CD8-positive, alpha-beta memory T cell (primary cell): Measurements from ENCODE around the gene SH3BP1. TPM values are rescaled to one million over a fixed set of nuclear protein-coding genes. Genes with fewer than 3 reads are reported as not detected.

Experiments used
- CTCF ChIA-PET: fragments of 350-600 bp; sonication (Branson Sonifier 250); formaldehyde crosslinking; loops from one replicate; lab custom pipeline; 2021; ENCODE audit warnings: antibody characterized with exemption; lab: Charles Lee
- POLR2A ChIA-PET: fragments of 350-600 bp; sonication (Branson Sonifier 250); formaldehyde crosslinking; loops from one replicate; lab custom pipeline; 2021; ENCODE audit warnings: antibody characterized with exemption; lab: Charles Lee
- DNase-seq, 5 donors: peaks; one replicate each; pipeline versions ENCODE4 v3.0.0 to v3.0.0-alpha.2; 2020 to 2022; ENCODE audit warnings: mixed read lengths in 1 of 5
- H3K27ac ChIP-seq: one replicate; pipeline ENCODE4 v1.7.0; 2013; ENCODE audit warnings: low read depth, mild to moderate bottlenecking, low read length, moderate library complexity
- H3K27me3 ChIP-seq: 2 replicates; pipeline ENCODE4 v1.7.0; 2013; ENCODE audit warnings: low read length, mild to moderate bottlenecking; ENCODE audit not compliant: insufficient read depth, poor library complexity, severe bottlenecking
- H3K36me3 ChIP-seq: 2 replicates; pipeline ENCODE4 v1.7.0; 2013; ENCODE audit warnings: mild to moderate bottlenecking, low read length, moderate library complexity; ENCODE audit not compliant: insufficient read depth
- H3K4me1 ChIP-seq: 2 replicates; pipeline ENCODE4 v1.7.0; 2013; ENCODE audit warnings: mild to moderate bottlenecking, low read length, moderate library complexity; ENCODE audit not compliant: insufficient read depth
- H3K4me3 ChIP-seq: 2 replicates; pipeline ENCODE4 v1.7.0; 2013; ENCODE audit warnings: mild to moderate bottlenecking, low read length
- H3K9me3 ChIP-seq: 2 replicates; pipeline ENCODE4 v1.7.0; 2013; ENCODE audit warnings: mild to moderate bottlenecking, low read length
- H3K27ac Mint-ChIP-seq, 8 donors: one replicate each; pipeline ENCODE4 v1.8.0; 2020 to 2021; ENCODE audit warnings: mixed read lengths in 8 of 8, mild to moderate bottlenecking in 6 of 8, inconsistent platforms in 3 of 8, moderate library complexity in 3 of 8
- H3K27me3 Mint-ChIP-seq, 2 donors: one replicate each; pipeline ENCODE4 v1.8.0; 2020 to 2021; ENCODE audit warnings: mixed read lengths in 2 of 2, mild to moderate bottlenecking in 1 of 2, moderate library complexity in 1 of 2
- H3K36me3 Mint-ChIP-seq, 3 donors: one replicate each; pipeline ENCODE4 v1.8.0; 2020 to 2021; ENCODE audit warnings: mixed read lengths in 3 of 3, inconsistent platforms in 1 of 3, mild to moderate bottlenecking in 1 of 3
- H3K4me1 Mint-ChIP-seq, 3 donors: one replicate each; pipeline ENCODE4 v1.8.0; 2020 to 2021; ENCODE audit warnings: mixed read lengths in 3 of 3, inconsistent platforms in 1 of 3, mild to moderate bottlenecking in 1 of 3
- H3K4me3 Mint-ChIP-seq, 7 donors: one replicate each; pipeline ENCODE4 v1.8.0; 2020 to 2021; ENCODE audit warnings: mixed read lengths in 7 of 7, mild to moderate bottlenecking in 6 of 7, moderate library complexity in 4 of 7, inconsistent platforms in 2 of 7
- H3K9me3 Mint-ChIP-seq, 5 donors: one replicate each; pipeline ENCODE4 v1.8.0; 2020 to 2022; ENCODE audit warnings: mixed read lengths in 5 of 5, mild to moderate bottlenecking in 3 of 5, moderate library complexity in 2 of 5, inconsistent platforms in 1 of 5
- polyA plus RNA-seq: library from polyadenylated mRNA; unstranded; fragments of 300-500 nt; fragmentation: Illumina TruSeq; gene quantifications from one replicate; pipeline ENCODE4 v1.2.3, GENCODE V29; 2021
- total RNA-seq, 2 experiments: library from RNA; stranded (reverse); gene quantifications; one replicate each; pipeline ENCODE4 v1.2.3, GENCODE V29; 2021

Gene SH3BP1
- total and polyA plus RNA-seq, 3 experiments from 2014 or later: 32.3 to 94.6 (median 93.1) TPM

DNA sequence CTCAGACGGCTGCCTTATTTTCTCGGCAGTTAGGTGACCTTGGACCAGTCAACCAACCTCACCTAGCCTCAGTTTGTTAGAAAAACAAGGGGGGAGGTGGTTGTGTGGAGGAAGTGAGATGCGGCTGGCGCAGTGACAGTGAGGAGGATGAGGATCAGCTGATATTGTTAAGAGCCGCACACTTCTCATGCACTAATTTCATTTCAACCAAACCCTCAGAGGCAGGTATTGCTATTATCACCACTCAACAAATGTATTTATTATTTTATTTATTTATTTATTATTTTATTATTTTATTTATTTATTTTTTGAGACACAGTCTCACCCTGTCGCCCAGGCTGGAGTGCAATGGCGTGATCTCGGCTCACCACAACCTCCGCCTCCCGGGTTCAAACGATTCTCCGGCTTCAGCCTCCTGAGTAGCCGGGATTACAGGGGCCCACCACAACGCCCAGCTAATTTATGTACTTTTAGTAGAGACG is 38.1 kb downstream of the SH3BP1 start:
- H3K27me3 ChIP-seq: no peaks in the 10 kb centered on the region
- DNase-seq: no peak
- no peaks in the 10 kb centered on the region for H3K9me3 ChIP-seq
- H3K9me3 Mint-ChIP-seq: no peaks in the 10 kb centered on the region
- peak overlapping the region; percentile 68 for H3K4me3 ChIP-seq
- peaks cover 38% of the 10 kb centered on the region for H3K4me1 ChIP-seq
- H3K27me3 Mint-ChIP-seq: no peaks in the 10 kb centered on the region
- H3K27ac ChIP-seq: peak overlapping the region; percentile 83
- H3K4me3 Mint-ChIP-seq: peak overlapping the region; percentile 85 to 97 (median 89)
- peak overlapping the region; percentile 93 to 100 (median 99) for H3K27ac Mint-ChIP-seq
- no peaks in the 10 kb centered on the region for H3K36me3 ChIP-seq
- POLR2A ChIA-PET: interaction anchor here (0.6 to 4.7 kb wide), 11 partner anchors 8 to 901 kb away, joined by 3 to 59 read pairs (median 5); partner anchors contain the start of genes GGA1, IFT27, NOL12 and PDXP
- H3K36me3 Mint-ChIP-seq: peaks cover 0 to 16% (median 4%) of the 10 kb centered on the region in 3 donors
- H3K4me1 Mint-ChIP-seq: peaks cover 39 to 63% (median 39%) of the 10 kb centered on the region in 3 donors
- CTCF ChIA-PET: interaction anchor here (0.6 to 16.7 kb wide), 6 partner anchors 9 to 70 kb away, joined by 3 to 375 read pairs (median 22); partner anchors contain the start of genes GGA1, NOL12, PDXP and SH3BP1

DNA sequence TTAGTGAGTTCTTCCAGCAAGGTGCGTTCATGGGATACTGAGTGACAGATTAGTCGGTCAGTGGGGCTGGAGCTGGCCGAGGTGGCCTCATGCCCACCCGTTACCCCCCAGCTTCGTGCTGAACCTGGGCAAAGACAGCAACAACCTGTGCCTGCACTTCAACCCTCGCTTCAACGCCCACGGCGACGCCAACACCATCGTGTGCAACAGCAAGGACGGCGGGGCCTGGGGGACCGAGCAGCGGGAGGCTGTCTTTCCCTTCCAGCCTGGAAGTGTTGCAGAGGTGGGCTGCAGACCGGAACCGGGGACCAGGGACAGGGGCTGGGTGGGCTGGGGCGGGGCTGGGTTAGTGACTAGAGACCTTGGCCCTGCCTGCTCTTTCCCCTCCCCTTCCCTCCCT is 38.9 kb downstream of the SH3BP1 start:
- DNase-seq: no peak
- peak overlapping the region in 6 of 8 donors; percentile 82 to 99 (median 96) for H3K27ac Mint-ChIP-seq
- H3K9me3 ChIP-seq: no peaks in the 10 kb centered on the region
- no peak overlapping the region for H3K27ac ChIP-seq
- CTCF ChIA-PET: interaction anchor here (5.6 to 16.7 kb wide), 4 partner anchors 16 to 70 kb away, joined by 38 to 375 read pairs (median 68); partner anchors contain the start of genes GGA1, PDXP and SH3BP1
- H3K36me3 ChIP-seq: no peaks in the 10 kb centered on the region
- H3K27me3 Mint-ChIP-seq: no peaks in the 10 kb centered on the region
- H3K4me3 ChIP-seq: no peak overlapping the region
- peaks cover 37 to 54% (median 38%) of the 10 kb centered on the region in 3 donors for H3K4me1 Mint-ChIP-seq
- H3K4me1 ChIP-seq: peaks cover 31% of the 10 kb centered on the region
- no peaks in the 10 kb centered on the region for H3K9me3 Mint-ChIP-seq
- POLR2A ChIA-PET: interaction anchor here (1.6 to 4.7 kb wide), 4 partner anchors 20 to 53 kb away, joined by 5 to 59 read pairs (median 8); partner anchors contain the start of gene PDXP
- H3K27me3 ChIP-seq: no peaks in the 10 kb centered on the region
- H3K4me3 Mint-ChIP-seq: no peak overlapping the region
- peaks cover 0 to 16% (median 4%) of the 10 kb centered on the region in 3 donors for H3K36me3 Mint-ChIP-seq

DNA sequence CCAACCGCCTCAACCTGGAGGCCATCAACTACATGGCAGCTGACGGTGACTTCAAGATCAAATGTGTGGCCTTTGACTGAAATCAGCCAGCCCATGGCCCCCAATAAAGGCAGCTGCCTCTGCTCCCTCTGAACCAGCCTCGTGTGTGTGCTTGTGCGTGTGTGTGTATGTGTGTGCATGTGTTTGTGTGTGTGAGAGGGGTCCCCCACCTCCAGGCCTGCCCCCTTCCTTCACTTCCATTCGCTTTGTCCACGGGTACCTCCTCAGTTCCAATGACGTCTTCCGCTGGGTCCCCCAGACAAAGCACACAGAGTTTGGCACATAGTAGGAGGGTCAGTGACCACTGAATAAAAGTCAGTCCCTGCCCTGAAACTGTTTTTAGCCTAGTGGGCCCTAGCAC is 40.2 kb downstream of the SH3BP1 start:
- peaks cover 28 to 43% (median 31%) of the 10 kb centered on the region in 3 donors for H3K4me1 Mint-ChIP-seq
- no peaks in the 10 kb centered on the region for H3K36me3 ChIP-seq
- peak overlapping the region in 5 of 8 donors; percentile 43 to 80 (median 44) for H3K27ac Mint-ChIP-seq
- no peak overlapping the region for H3K27ac ChIP-seq
- H3K4me3 ChIP-seq: no peak overlapping the region
- peaks cover 0 to 16% (median 4%) of the 10 kb centered on the region in 3 donors for H3K36me3 Mint-ChIP-seq
- no peaks in the 10 kb centered on the region for H3K9me3 ChIP-seq
- peaks cover 26% of the 10 kb centered on the region for H3K4me1 ChIP-seq
- H3K4me3 Mint-ChIP-seq: peak overlapping the region in 2 of 7 donors; percentile 41 to 68
- H3K27me3 Mint-ChIP-seq: no peaks in the 10 kb centered on the region
- ChIA-PET POLR2A (interaction anchor here (1.2 kb wide), 1 partner anchor 21 kb away, joined by 3 read pairs; the partner anchor contains the start of gene PDXP), CTCF (interaction anchor here (0.7 to 16.7 kb wide), 7 partner anchors 8 to 72 kb away, joined by 3 to 375 read pairs (median 38); partner anchors contain the start of genes GGA1, PDXP and SH3BP1)
- H3K9me3 Mint-ChIP-seq: no peaks in the 10 kb centered on the region
- DNase-seq: no peak
- no peaks in the 10 kb centered on the region for H3K27me3 ChIP-seq

DNA sequence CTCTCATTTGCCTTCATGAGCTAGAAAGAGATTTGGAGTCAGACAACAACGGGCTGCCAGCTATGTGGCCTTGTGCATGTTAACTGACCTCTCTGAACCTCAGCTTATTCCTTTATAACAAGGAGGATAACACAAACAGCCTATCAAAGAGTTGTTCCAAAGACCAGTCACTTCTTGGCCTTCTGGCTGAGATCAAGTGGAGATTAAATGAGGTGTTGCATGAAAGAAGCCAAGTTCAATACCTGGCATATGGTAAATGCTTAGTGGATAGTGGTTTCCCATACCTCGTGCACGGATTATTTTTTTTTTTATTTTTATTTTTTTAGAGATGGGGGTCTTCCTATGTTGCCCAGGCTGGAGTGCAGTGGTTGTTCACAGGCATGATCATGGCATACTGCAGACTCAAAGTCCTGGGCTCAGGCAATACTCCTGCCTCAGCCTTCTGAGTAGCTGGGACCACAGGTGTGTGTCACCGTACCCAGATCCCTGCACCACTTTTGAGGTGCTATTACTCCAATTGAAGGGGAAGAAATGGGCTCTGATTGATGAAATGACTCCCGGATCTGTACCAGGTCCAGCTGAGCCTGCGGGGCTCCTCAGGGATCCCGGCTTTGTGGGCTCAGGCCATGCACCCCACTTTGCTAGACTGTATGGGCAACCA is 40.9 kb downstream of the SH3BP1 start:
- H3K27me3 Mint-ChIP-seq: no peaks in the 10 kb centered on the region
- peak overlapping the region in 3 of 8 donors; percentile 44 to 66 (median 57) for H3K27ac Mint-ChIP-seq

DNA sequence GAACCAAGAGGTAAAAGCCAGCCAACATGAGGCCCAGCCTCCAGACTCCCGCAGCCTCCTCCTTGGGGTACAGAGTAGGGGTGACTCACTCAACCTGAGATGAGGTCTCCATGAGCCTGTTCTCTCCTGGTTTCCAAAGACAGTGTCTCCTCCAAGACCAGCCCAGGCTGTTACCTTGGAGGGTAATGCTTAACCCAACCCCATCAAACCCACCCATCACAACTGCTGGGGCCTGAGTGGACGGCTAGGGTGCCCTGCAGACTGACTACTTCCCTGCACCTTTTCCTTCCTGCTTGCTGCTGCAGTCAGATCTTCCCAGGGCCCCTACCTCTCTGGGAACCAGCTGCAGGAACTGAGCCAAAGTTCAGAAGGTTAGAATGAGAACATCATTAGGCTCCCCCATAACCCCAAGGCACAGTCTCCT is 41.5 kb downstream of the SH3BP1 start:
- H3K27me3 ChIP-seq: no peaks in the 10 kb centered on the region
- H3K4me1 Mint-ChIP-seq: peaks cover 22 to 36% (median 32%) of the 10 kb centered on the region in 3 donors
- peaks cover 18% of the 10 kb centered on the region for H3K4me1 ChIP-seq
- peak overlapping the region in 1 of 7 donors; percentile 73 for H3K4me3 Mint-ChIP-seq
- H3K36me3 ChIP-seq: no peaks in the 10 kb centered on the region
- no peak for DNase-seq
- H3K27me3 Mint-ChIP-seq: peaks cover 0 to 1% of the 10 kb centered on the region in 2 donors
- peaks cover 0 to 17% (median 4%) of the 10 kb centered on the region in 3 donors for H3K36me3 Mint-ChIP-seq
- H3K27ac Mint-ChIP-seq: peak overlapping the region in 2 of 8 donors; percentile 66 to 68
- H3K27ac ChIP-seq: no peak overlapping the region
- no peaks in the 10 kb centered on the region for H3K9me3 ChIP-seq
- H3K4me3 ChIP-seq: no peak overlapping the region
- CTCF ChIA-PET: interaction anchor here (0.8 to 16.7 kb wide), 18 partner anchors 10 to 182 kb away, joined by 3 to 375 read pairs (median 7); partner anchors contain the start of genes GGA1, PDXP and SH3BP1
- H3K9me3 Mint-ChIP-seq: no peaks in the 10 kb centered on the region
- POLR2A ChIA-PET: interaction anchor here (0.6 to 1.9 kb wide), 3 partner anchors 23 to 72 kb away, joined by 3 to 10 read pairs (median 10); partner anchors contain the start of genes GGA1 and PDXP

More for the DNA sequence above, 40.9 kb downstream of the SH3BP1 start:
- no peaks in the 10 kb centered on the region for H3K27me3 ChIP-seq
- H3K27ac ChIP-seq: no peak overlapping the region
- Mint-ChIP-seq H3K36me3 (peaks cover 0 to 16% (median 4%) of the 10 kb centered on the region in 3 donors), H3K9me3 (no peaks in the 10 kb centered on the region), H3K4me1 (peaks cover 27 to 36% (median 29%) of the 10 kb centered on the region in 3 donors), H3K4me3 (peak overlapping the region in 2 of 7 donors; percentile 34 to 68)
- H3K4me3 ChIP-seq: no peak overlapping the region
- H3K9me3 ChIP-seq: no peaks in the 10 kb centered on the region
- H3K36me3 ChIP-seq: no peaks in the 10 kb centered on the region
- CTCF ChIA-PET: interaction anchor here (1.0 to 16.7 kb wide), 10 partner anchors 11 to 141 kb away, joined by 4 to 375 read pairs (median 24); partner anchors contain the start of genes GGA1, PDXP and SH3BP1
- H3K4me1 ChIP-seq: peaks cover 20% of the 10 kb centered on the region
- POLR2A ChIA-PET: interaction anchor here (1.2 to 1.9 kb wide), 2 partner anchors 22 to 37 kb away, joined by 3 to 10 read pairs; partner anchors contain the start of gene PDXP
- DNase-seq: no peak

DNA sequence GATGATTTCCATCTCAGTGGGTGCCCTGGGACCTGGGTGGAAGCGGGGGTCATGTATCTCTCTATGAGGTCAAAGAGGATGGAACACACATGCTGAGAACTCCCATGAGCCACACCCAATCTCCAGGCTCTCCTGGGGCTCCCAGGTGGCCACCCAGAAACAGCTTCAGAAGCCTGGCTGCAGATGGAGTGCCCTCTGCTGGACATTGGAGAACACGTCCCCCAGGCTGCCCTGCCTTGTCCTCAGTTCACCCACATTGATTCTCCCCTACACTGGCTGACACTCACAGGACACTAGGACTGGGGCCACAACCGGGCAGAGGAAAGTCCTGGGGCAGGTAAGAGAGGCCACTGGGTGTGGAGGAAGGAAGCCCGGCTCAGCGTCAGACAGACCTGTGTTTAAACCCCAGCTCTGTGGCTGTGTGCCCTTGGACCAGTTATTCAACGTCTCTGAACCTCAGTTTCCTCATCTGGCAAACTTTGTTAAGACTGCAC is 42.1 kb downstream of the SH3BP1 start:
- ChIA-PET POLR2A (interaction anchor here (0.6 to 1.9 kb wide), 4 partner anchors 23 to 72 kb away, joined by 3 to 10 read pairs (median 6); partner anchors contain the start of genes GGA1 and PDXP), CTCF (interaction anchor here (0.8 to 16.7 kb wide), 20 partner anchors 11 to 182 kb away, joined by 3 to 375 read pairs (median 6); partner anchors contain the start of genes GGA1, PDXP and SH3BP1)
- peaks cover 19% of the 10 kb centered on the region for H3K4me1 ChIP-seq
- H3K36me3 ChIP-seq: no peaks in the 10 kb centered on the region
- H3K9me3 Mint-ChIP-seq: no peaks in the 10 kb centered on the region
- H3K4me1 Mint-ChIP-seq: peaks cover 22 to 38% (median 35%) of the 10 kb centered on the region in 3 donors
- peak overlapping the region; percentile 3 to 83 (median 54) for H3K27ac Mint-ChIP-seq
- H3K27me3 Mint-ChIP-seq: peaks cover 0 to 1% of the 10 kb centered on the region in 2 donors
- DNase-seq: peak; percentile 47 to 81 (median 66)
- H3K27ac ChIP-seq: no peak overlapping the region
- H3K27me3 ChIP-seq: no peaks in the 10 kb centered on the region
- H3K36me3 Mint-ChIP-seq: peaks cover 0 to 19% (median 4%) of the 10 kb centered on the region in 3 donors
- no peak overlapping the region for H3K4me3 ChIP-seq
- H3K4me3 Mint-ChIP-seq: peak overlapping the region in 3 of 7 donors; percentile 7 to 73 (median 15)
- no peaks in the 10 kb centered on the region for H3K9me3 ChIP-seq
